Measurements from ENCODE around the gene ADGRG6. TPM values are rescaled to one million over a fixed set of nuclear protein-coding genes. Genes with fewer than 3 reads are reported as not detected.

Gene ADGRG6
- total and polyA plus RNA-seq, 2 of the 8 experiments (the other 6 are each of a cell fraction or from before 2014, with no cell fraction given), result 1.1 to 6.2 TPM

- TF ChIP-seq RXRA (IDR thresholded peaks at IDR 0.05; ENCODE audit: insufficient read depth, low read depth, low read length), result no peak
- no peak for TF ChIP-seq ATF3 (IDR thresholded peaks at IDR 0.05; ENCODE audit: insufficient read depth, low read depth, low read length)
- TF ChIP-seq SRF (IDR thresholded peaks at IDR 0.05; ENCODE audit: low read depth, low read length), result no peak
- TF ChIP-seq PHF8 (conservative IDR thresholded peaks at IDR 0.05; ENCODE audit: low read depth, low read length), result no peak
- TF ChIP-seq EGR1 (IDR thresholded peaks at IDR 0.05; ENCODE audit: borderline replicate concordance, low read depth, low read length), result no peak
- no peak for TF ChIP-seq HDAC6 (IDR thresholded peaks at IDR 0.05; ENCODE audit: low read depth, low read length)
These were observed 30.7 kb downstream of the ADGRG6 start (continued) for GRCh38 chr6:142332393-142333098.

Data from H1 (cell line).